Kidney (tissue), 14 donors: Measurements from ENCODE around the gene CELSR3. TPM values are rescaled to one million over a fixed set of nuclear protein-coding genes. Genes with fewer than 3 reads are reported as not detected.

Experiments used
- DNase-seq, 5 donors: peaks; one replicate each; pipeline ENCODE4 v3.0.0-alpha.2; 2013 to 2020
- FAIRE-seq: peaks from 2 replicates; lab custom pipeline; 2012; peaks lifted over from hg19 to GRCh38; lab: Jason Lieb, UNC
- H3K27ac ChIP-seq, 2 donors: one replicate each; pipeline ENCODE4 v1.7.0; 2013; ENCODE audit warnings: low read depth in 2 of 2, low read length in 2 of 2, inconsistent platforms in 1 of 2
- H3K27me3 ChIP-seq: one replicate; pipeline ENCODE4 v1.7.1; 2013; ENCODE audit warnings: low read length, inconsistent platforms; ENCODE audit not compliant: control insufficient read depth, insufficient read depth
- H3K36me3 ChIP-seq, 3 donors: one replicate each; pipeline versions ENCODE4 v1.7.0 to v1.7.1; 2013; ENCODE audit warnings: low read length in 3 of 3, control low read depth in 1 of 3, inconsistent platforms in 1 of 3; ENCODE audit not compliant: insufficient read depth in 3 of 3, control insufficient read depth in 2 of 3
- H3K4me1 ChIP-seq, 3 donors: one replicate each; pipeline versions ENCODE4 v1.7.0 to v1.7.1; 2013; ENCODE audit warnings: low read length in 3 of 3, inconsistent platforms in 1 of 3, low read depth in 1 of 3; ENCODE audit not compliant: control insufficient read depth in 2 of 3, insufficient read depth in 2 of 3
- H3K4me3 ChIP-seq, 3 donors: one replicate each; pipeline versions ENCODE4 v1.7.0 to v1.8.1; 2013; ENCODE audit warnings: low read length in 3 of 3, control low read depth in 1 of 3, inconsistent platforms in 1 of 3
- H3K9ac ChIP-seq, 3 donors: one replicate each; pipeline versions ENCODE4 v1.7.0 to v1.7.1; 2013; ENCODE audit warnings: low read length in 3 of 3, control low read depth in 1 of 3, inconsistent platforms in 1 of 3
- H3K9me3 ChIP-seq, 3 donors: one replicate each; pipeline versions ENCODE4 v1.7.0 to v1.7.1; 2013; ENCODE audit warnings: low read length in 3 of 3, control low read depth in 1 of 3, inconsistent platforms in 1 of 3; ENCODE audit not compliant: control insufficient read depth in 2 of 3, insufficient read depth in 1 of 3
- intact Hi-C: fragments of 100-400 bp; cut with DNase I; formaldehyde crosslinking; loops from one replicate; pipeline ENCODE4 v1.11.1; 2022
- polyA plus RNA-seq: library from polyadenylated mRNA; stranded (reverse); fragments of 350-450 nt; fragmentation: Illumina TruSeq; extraction: RNeasy Lipid Tissue Mini Kit (QIAGEN cat#74804); gene quantifications from one replicate; pipeline ENCODE4 v1.2.3, GENCODE V29; 2014; ENCODE audit warnings: low read depth, low replicate concordance; ENCODE audit not compliant: insufficient read depth
- total RNA-seq: library from RNA; stranded (reverse); fragmentation: NEBNext Ultra II Directional; extraction: Animal tissue kit (Norgen Biotek cat#: 25700); gene quantifications from one replicate; pipeline ENCODE4 v1.2.1, GENCODE V29; 2021
- TF ChIP-seq, protein P1 (sequence below): IDR thresholded peaks from 3 replicates; pipeline ENCODE4 v1.5.1; 2012; ENCODE audit warnings: mild to moderate bottlenecking, moderate library complexity, borderline replicate concordance; ENCODE audit not compliant: insufficient read depth; ENCODE audit errors: extremely low read depth
- donor health status: control.
- donor health status: control.
- donor health status: control.
- donor health status: control.
- donor health status: control.
- donor health status: DM: yes; HTN: yes; CAD: no.
- donor health status: Normal renal cell carcinoma (clear cell type).

CELSR3 gene
- total and polyA plus RNA-seq, 2 donors from 2014 or later = 0.17 to 2.0 TPM

DNA sequence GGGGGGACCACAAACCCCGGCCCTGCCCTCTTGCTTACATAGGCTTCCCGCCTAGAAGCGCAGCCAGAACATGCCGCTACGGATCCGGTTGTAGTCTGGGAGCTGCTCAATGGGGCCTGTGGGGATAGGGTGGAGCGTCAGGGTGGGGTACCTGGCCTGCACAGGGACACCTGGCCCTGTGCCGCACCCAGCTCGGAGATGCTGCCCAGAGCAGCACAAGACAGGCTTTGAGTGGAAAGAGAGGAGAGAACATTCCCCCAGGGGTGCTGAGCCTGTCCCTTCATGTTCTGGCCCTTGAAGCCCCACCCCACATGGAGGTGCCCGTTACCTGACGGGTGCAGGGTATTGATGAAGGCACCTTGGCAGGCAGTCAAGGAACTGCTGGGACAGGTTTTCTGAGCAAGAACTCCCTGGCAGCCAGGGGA lies 63.6 kb downstream of the CELSR3 start:
- no peaks in the 10 kb centered on the region for H3K9me3 ChIP-seq
- no peak for DNase-seq
- peak overlapping the region; percentile 3 to 33 for H3K27ac ChIP-seq
- H3K4me3 ChIP-seq = no peak overlapping the region
- intact Hi-C loops = no loop called here
- H3K9ac ChIP-seq = peak overlapping the region in 1 of 3 donors; percentile 7
- FAIRE-seq = no peak
- peaks cover 0 to 4% (median 0%) of the 10 kb centered on the region in 3 donors for H3K4me1 ChIP-seq
- peaks cover 4 to 51% (median 40%) of the 10 kb centered on the region in 3 donors for H3K36me3 ChIP-seq
- no peaks in the 10 kb centered on the region for H3K27me3 ChIP-seq
- TF ChIP-seq, protein P1, sequence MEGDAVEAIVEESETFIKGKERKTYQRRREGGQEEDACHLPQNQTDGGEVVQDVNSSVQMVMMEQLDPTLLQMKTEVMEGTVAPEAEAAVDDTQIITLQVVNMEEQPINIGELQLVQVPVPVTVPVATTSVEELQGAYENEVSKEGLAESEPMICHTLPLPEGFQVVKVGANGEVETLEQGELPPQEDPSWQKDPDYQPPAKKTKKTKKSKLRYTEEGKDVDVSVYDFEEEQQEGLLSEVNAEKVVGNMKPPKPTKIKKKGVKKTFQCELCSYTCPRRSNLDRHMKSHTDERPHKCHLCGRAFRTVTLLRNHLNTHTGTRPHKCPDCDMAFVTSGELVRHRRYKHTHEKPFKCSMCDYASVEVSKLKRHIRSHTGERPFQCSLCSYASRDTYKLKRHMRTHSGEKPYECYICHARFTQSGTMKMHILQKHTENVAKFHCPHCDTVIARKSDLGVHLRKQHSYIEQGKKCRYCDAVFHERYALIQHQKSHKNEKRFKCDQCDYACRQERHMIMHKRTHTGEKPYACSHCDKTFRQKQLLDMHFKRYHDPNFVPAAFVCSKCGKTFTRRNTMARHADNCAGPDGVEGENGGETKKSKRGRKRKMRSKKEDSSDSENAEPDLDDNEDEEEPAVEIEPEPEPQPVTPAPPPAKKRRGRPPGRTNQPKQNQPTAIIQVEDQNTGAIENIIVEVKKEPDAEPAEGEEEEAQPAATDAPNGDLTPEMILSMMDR = no peak

DNA sequence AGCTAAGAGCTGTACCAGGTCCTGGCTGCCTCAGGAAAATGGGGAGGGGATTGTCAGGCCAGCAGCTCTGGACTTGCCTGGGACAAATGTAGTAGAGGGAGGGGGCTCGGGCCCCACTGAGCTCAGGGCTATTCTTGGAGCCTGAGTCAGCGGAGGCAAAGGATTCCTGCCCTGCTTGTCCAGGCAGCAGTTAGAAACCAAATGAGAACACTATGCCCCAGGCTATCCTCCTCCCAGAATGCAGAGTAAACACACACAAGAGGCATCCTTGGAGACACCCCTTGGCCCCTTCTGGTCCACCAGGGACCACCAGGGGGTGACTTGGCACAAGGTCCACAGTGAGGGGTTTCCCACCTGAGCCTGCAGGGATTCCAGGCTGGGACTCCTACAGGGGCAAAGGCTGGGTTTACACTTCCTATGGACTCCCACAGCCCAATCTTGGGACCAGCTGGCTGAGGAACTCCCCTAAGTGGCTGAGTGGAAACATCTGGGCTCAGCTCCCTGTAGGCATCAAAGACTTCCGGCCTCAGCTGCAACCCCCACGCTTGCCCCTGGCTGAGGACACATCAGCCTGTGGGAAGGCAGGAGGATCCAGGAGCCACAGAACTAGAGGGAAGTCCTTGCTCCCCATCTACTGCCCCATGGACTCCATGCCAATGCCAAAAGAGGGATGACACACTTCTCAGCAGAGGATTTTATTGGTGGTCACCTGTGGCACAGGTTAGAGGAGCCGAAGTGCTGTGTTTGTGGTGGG lies 64.2 kb downstream of the CELSR3 start:
- Histone ChIP-seq H3K9ac (no peak overlapping the region), H3K27me3 (no peaks in the 10 kb centered on the region), H3K36me3 (peaks cover 2 to 45% (median 35%) of the 10 kb centered on the region in 3 donors), H3K9me3 (no peaks in the 10 kb centered on the region), H3K27ac (peak overlapping the region; percentile 30 to 33), H3K4me3 (no peak overlapping the region), H3K4me1 (peaks cover 0 to 4% (median 0%) of the 10 kb centered on the region in 3 donors)
- FAIRE-seq = no peak
- intact Hi-C loops = no loop called here
- TF ChIP-seq, protein P1 = no peak
- peak in 4 of 5 donors; percentile 82 to 96 (median 90) for DNase-seq

DNA sequence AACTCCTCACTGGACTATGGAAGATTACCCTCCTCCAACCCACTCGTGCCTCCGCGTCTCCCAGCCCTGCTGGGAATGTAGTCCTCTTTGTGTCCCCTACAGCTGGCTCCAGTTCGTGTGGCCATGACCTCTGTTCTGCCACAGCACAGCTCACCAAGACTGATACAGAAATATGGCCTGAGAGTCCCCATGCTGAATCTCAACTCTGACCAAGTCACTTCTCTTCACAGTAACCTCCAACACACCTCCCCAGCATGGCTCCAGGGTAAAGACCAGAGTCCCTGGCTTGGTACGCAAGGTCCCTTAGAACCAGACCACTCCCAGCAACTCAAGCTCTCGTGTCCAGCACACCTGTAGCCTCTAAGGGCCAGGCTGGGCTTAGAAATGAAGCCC lies 65.3 kb downstream of the CELSR3 start:
- Histone ChIP-seq H3K27me3 (no peaks in the 10 kb centered on the region), H3K9ac (no peak overlapping the region), H3K36me3 (peaks cover 0 to 34% (median 27%) of the 10 kb centered on the region in 3 donors), H3K4me1 (peaks cover 0 to 4% (median 0%) of the 10 kb centered on the region in 3 donors), H3K4me3 (no peak overlapping the region), H3K27ac (peak overlapping the region in 1 of 2 donors; percentile 2), H3K9me3 (no peaks in the 10 kb centered on the region)
- intact Hi-C loops = no loop called here
- DNase-seq (no peak), FAIRE-seq (no peak)
- TF ChIP-seq, protein P1 = no peak
